Parathyroid adenoma (tissue), 2 donors: ENCODE results near the gene LIMS1.

Experiments
- H2AFZ ChIP-seq: fragments of 300-600 bp; sonication (generic); one replicate; pipeline ENCODE4 v1.7.0; 2017; ENCODE audit warnings: antibody characterized with exemption, mild to moderate bottlenecking
- H3K27ac ChIP-seq: fragments of 300-600 bp; sonication (generic); one replicate; pipeline ENCODE4 v1.7.0; 2017
- H3K27me3 ChIP-seq: fragments of 300-600 bp; sonication (generic); one replicate; pipeline ENCODE4 v1.7.0; 2017; ENCODE audit warnings: low read length; ENCODE audit not compliant: control insufficient read depth, insufficient read depth
- H3K36me3 ChIP-seq: fragments of 300-600 bp; sonication (generic); one replicate; pipeline ENCODE4 v1.7.0; 2017; ENCODE audit warnings: low read length; ENCODE audit not compliant: control insufficient read depth, insufficient read depth
- H3K4me1 ChIP-seq: fragments of 300-600 bp; sonication (generic); one replicate; pipeline ENCODE4 v1.7.0; 2017; ENCODE audit warnings: control low read depth
- H3K4me2 ChIP-seq: fragments of 300-600 bp; sonication (generic); one replicate; pipeline ENCODE4 v1.7.0; 2017; ENCODE audit warnings: low read length
- H3K4me3 ChIP-seq: fragments of 300-600 bp; sonication (generic); one replicate; pipeline ENCODE4 v1.7.0; 2017; ENCODE audit warnings: low read depth, low read length
- H3K79me2 ChIP-seq: fragments of 300-600 bp; sonication (generic); one replicate; pipeline ENCODE4 v1.7.0; 2017; ENCODE audit warnings: control low read depth
- H3K9ac ChIP-seq: fragments of 300-600 bp; sonication (generic); one replicate; pipeline ENCODE4 v1.7.0; 2017; ENCODE audit warnings: mild to moderate bottlenecking
- H3K9me3 ChIP-seq: fragments of 300-600 bp; sonication (generic); one replicate; pipeline ENCODE4 v1.7.0; 2017; ENCODE audit warnings: low read length; ENCODE audit not compliant: control insufficient read depth
- CTCF ChIP-seq: fragments of 300-600 bp; sonication (generic); IDR thresholded peaks from one replicate; pipeline ENCODE4 v1.7.0; 2017; ENCODE audit warnings: antibody characterized with exemption, mild to moderate bottlenecking
- donor health status: primary hyperparathyroidism.

Gene LIMS1

GRCh38 chr2:108628936-108629335, 94.7 kb downstream of the LIMS1 start:
- Histone ChIP-seq H3K27me3 (no peaks in the 10 kb centered on the region), H3K4me3 (no peak overlapping the region), H3K36me3 (no peaks in the 10 kb centered on the region), H3K4me2 (no peak overlapping the region), H3K4me1 (peaks cover 3% of the 10 kb centered on the region), H3K9ac (no peak overlapping the region), H3K9me3 (no peaks in the 10 kb centered on the region), H2AFZ (no peak overlapping the region), H3K79me2 (peaks cover 21% of the 10 kb centered on the region), H3K27ac (no peak overlapping the region)
- no peak for TF ChIP-seq CTCF

- H3K9me3 ChIP-seq = no peaks in the 10 kb centered on the region
- H3K27me3 ChIP-seq = no peaks in the 10 kb centered on the region
- H2AFZ ChIP-seq = no peak overlapping the region
- TF ChIP-seq CTCF = no peak
- no peak overlapping the region for H3K4me2 ChIP-seq
- no peak overlapping the region for H3K27ac ChIP-seq
- peaks cover 22% of the 10 kb centered on the region for H3K79me2 ChIP-seq
- H3K4me3 ChIP-seq = no peak overlapping the region
- H3K4me1 ChIP-seq = peaks cover 3% of the 10 kb centered on the region
- no peak overlapping the region for H3K9ac ChIP-seq
- H3K36me3 ChIP-seq = no peaks in the 10 kb centered on the region
These were observed 95.1 kb downstream of the LIMS1 start for GRCh38 chr2:108629417-108629816.

- Histone ChIP-seq H3K4me2 (no peak overlapping the region), H3K36me3 (no peaks in the 10 kb centered on the region), H3K9me3 (no peaks in the 10 kb centered on the region), H3K9ac (no peak overlapping the region), H3K4me1 (peaks cover 3% of the 10 kb centered on the region), H2AFZ (no peak overlapping the region), H3K79me2 (peaks cover 21% of the 10 kb centered on the region), H3K27me3 (no peaks in the 10 kb centered on the region), H3K4me3 (no peak overlapping the region), H3K27ac (no peak overlapping the region)
- no peak for TF ChIP-seq CTCF
These were observed 96.5 kb downstream of the LIMS1 start for GRCh38 chr2:108630567-108631405.

- Histone ChIP-seq H3K36me3 (no peaks in the 10 kb centered on the region), H3K4me2 (no peak overlapping the region), H3K4me1 (peaks cover 3% of the 10 kb centered on the region), H3K27ac (no peak overlapping the region), H3K9me3 (no peaks in the 10 kb centered on the region), H2AFZ (no peak overlapping the region), H3K79me2 (peaks cover 28% of the 10 kb centered on the region), H3K9ac (no peak overlapping the region), H3K27me3 (no peaks in the 10 kb centered on the region), H3K4me3 (no peak overlapping the region)
- TF ChIP-seq CTCF = no peak
These were observed 98.3 kb downstream of the LIMS1 start for GRCh38 chr2:108632332-108633160.
